Prostate gland (tissue), 2 donors: ENCODE measurements around the gene PTMA. TPM values are rescaled to one million over a fixed set of nuclear protein-coding genes. Genes with fewer than 3 reads are reported as not detected.

Experiments
- DNase-seq: peaks from one replicate; pipeline ENCODE4 v3.0.0-alpha.2; 2019; ENCODE audit warnings: low spot score
- H3K27ac ChIP-seq, 2 donors: fragments of 200-600 bp; sonication (generic); 2 replicates each; pipeline ENCODE4 v1.5.1; 2017 to 2019
- H3K27me3 ChIP-seq: fragments of 200-600 bp; sonication (generic); replicated peaks from 2 replicates; pipeline ENCODE4 v1.5.1; 2019; ENCODE audit not compliant: insufficient read depth
- H3K36me3 ChIP-seq, 2 donors: fragments of 200-600 bp; sonication (generic); 1 replicate in 1 of 2; 2 replicates in 1 of 2; pipeline versions ENCODE4 v1.5.1 to v1.8.1; 2017 to 2019
- H3K4me1 ChIP-seq: fragments of 200-600 bp; sonication (generic); replicated peaks from 2 replicates; pipeline ENCODE4 v1.5.1; 2019
- H3K4me3 ChIP-seq, 2 donors: fragments of 200-600 bp; sonication (generic); 2 replicates each; pipeline ENCODE4 v1.5.1; 2017 to 2019
- H3K9me3 ChIP-seq: fragments of 200-600 bp; sonication (generic); 2 replicates; pipeline ENCODE4 v1.5.1; 2017
- POLR2A ChIP-seq: fragments of 450-650 bp; IDR thresholded peaks from one replicate; pipeline ENCODE4 v1.6.1; 2016; ENCODE audit warnings: antibody characterized with exemption, mild to moderate bottlenecking
- POLR2AphosphoS5 ChIP-seq: sonication (generic); formaldehyde crosslinking; IDR thresholded peaks from one replicate; pipeline ENCODE4 v1.6.1; 2017; ENCODE audit warnings: antibody characterized with exemption
- WGBS: methylation state at CpG from one replicate; pipeline ENCODE4 v1.1.5; 2018; 5-methylcytosine and 5-hydroxymethylcytosine counted together
- intact Hi-C: fragments of 100-400 bp; cut with DNase I; formaldehyde crosslinking; loops from one replicate; pipeline ENCODE4 v1.14.2; 2022
- small RNA-seq, 2 donors: library from RNA; depleted of rRNA; stranded (forward); fragments of <200 nt; gene quantifications; one replicate each; pipeline ENCODE3, GENCODE V24; 2016
- total RNA-seq, 2 donors: library from RNA; depleted of rRNA; stranded (reverse); fragments of >200 nt; gene quantifications; one replicate each; pipeline ENCODE4 v1.1.0, GENCODE V29; 2016
- TF ChIP-seq, protein P1 (sequence below), 4 experiments: fragments of 200-600 bp in 2 of 4; fragments of 450-650 bp in 2 of 4; sonication (generic) in 2 of 4; IDR thresholded peaks; 1 replicate in 3 of 4; 2 replicates in 1 of 4; pipeline ENCODE4 v1.5.1; 2016 to 2019; ENCODE audit warnings: antibody characterized with exemption in 4 of 4, mild to moderate bottlenecking in 2 of 4, moderate library complexity in 2 of 4

PTMA gene
- total RNA-seq, 2 donors from 2014 or later = 418 to 613 TPM

DNA sequence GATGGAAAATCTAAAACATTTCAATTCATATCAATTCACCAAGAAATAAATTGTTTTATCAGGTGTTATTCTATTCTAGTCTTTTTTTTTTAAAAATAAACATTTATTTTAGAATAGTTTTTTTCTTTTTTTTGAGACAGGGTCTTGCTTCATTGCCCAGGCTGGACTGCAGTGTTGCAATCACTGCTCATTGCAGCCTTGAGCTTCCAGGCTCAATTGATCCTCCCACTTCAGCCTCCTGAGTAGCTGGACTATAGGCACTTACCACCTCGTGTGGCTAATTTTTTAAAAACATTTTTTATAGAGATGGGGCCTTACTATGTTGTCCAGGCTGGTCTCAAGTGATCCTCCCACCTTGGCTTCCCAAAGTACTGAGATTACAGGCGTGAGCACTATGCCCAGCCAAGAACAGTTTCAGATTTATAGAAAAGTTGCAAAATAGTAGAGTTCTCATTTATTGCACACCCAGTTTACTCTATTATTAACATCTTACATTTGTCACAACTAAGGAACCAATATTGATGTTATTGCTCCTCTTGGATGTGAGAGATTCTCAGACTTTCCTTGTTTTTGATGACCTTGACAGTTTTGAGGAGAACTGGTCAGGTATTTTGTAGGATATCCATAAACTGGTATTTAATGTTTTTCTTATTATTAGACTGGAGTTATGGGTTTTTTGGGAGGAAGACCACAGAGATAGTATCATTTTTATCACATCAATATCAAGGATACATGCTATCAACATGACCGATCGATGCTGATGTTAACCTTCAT is 42.9 kb downstream of the PTMA start:
- intact Hi-C loops = no loop called here
- 86% methylated on average over 4 of the region's 4 CpGs for WGBS

DNA sequence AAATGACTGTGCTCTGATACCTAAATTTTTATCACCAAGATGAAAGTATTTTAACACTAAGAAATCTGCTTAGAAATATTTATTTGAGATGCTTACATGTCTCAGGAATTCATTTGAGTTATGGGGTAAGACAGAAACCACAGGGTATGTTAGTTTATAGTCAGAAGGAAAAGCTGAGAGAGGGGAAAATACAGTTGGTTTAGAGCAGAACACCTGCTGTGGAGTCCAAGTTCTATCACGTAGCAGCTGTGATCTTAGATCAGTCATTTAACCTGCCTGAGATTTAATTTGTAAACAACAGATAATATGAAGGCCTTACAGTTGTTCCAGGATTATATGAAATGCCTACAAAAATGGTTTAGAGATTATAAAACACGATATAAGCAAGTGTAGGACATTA is 43.7 kb downstream of the PTMA start:
- Histone ChIP-seq H3K27me3 (no peaks in the 10 kb centered on the region), H3K36me3 (no peaks in the 10 kb centered on the region), H3K4me3 (no peak overlapping the region), H3K9me3 (no peaks in the 10 kb centered on the region), H3K4me1 (no peaks in the 10 kb centered on the region), H3K27ac (no peak overlapping the region)
- DNase-seq = no peak
- WGBS = 75% methylated on average over 2 of the region's 2 CpGs
- intact Hi-C loops = no loop called here
- TF ChIP-seq POLR2AphosphoS5 (no peak), POLR2A (no peak)
- TF ChIP-seq, protein P1, sequence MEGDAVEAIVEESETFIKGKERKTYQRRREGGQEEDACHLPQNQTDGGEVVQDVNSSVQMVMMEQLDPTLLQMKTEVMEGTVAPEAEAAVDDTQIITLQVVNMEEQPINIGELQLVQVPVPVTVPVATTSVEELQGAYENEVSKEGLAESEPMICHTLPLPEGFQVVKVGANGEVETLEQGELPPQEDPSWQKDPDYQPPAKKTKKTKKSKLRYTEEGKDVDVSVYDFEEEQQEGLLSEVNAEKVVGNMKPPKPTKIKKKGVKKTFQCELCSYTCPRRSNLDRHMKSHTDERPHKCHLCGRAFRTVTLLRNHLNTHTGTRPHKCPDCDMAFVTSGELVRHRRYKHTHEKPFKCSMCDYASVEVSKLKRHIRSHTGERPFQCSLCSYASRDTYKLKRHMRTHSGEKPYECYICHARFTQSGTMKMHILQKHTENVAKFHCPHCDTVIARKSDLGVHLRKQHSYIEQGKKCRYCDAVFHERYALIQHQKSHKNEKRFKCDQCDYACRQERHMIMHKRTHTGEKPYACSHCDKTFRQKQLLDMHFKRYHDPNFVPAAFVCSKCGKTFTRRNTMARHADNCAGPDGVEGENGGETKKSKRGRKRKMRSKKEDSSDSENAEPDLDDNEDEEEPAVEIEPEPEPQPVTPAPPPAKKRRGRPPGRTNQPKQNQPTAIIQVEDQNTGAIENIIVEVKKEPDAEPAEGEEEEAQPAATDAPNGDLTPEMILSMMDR (IDR thresholded peaks at IDR 0.05) = no peak

More for the DNA sequence above, 42.9 kb downstream of the PTMA start:
- no peaks in the 10 kb centered on the region for H3K4me1 ChIP-seq
- H3K9me3 ChIP-seq = no peaks in the 10 kb centered on the region
- no peak overlapping the region for H3K27ac ChIP-seq
- H3K27me3 ChIP-seq = no peaks in the 10 kb centered on the region
- no peak overlapping the region for H3K4me3 ChIP-seq
- no peaks in the 10 kb centered on the region for H3K36me3 ChIP-seq
- TF ChIP-seq POLR2A (no peak), POLR2AphosphoS5 (no peak)
- TF ChIP-seq, protein P1 (IDR thresholded peaks at IDR 0.05) = no peak
- DNase-seq = no peak

DNA sequence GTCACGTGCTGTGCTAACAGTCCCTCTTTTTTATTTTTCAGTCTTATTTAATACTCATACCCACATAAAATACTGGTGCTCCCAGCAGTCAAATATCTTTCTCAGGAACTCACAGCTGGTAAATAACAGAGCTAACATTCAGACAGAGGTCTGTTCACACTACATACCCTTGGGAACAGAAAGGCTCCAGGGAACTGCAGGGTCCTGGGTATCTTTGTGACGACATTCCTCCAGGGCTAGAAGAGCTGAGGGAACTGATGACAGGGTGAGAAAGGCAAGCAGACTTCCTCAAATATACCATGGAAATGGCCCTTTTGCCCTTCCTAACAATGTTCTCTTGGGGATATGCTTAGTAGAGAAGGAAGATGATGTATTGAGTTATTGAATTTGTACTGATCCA is 53.4 kb downstream of the PTMA start:
- no peak for DNase-seq
- intact Hi-C loops = no loop called here
- H3K27ac ChIP-seq = no peak overlapping the region
- WGBS = 91% methylated on average over 2 of the region's 2 CpGs
- no peak overlapping the region for H3K4me3 ChIP-seq
- no peaks in the 10 kb centered on the region for H3K4me1 ChIP-seq
- TF ChIP-seq POLR2AphosphoS5 (no peak), POLR2A (no peak)
- TF ChIP-seq, protein P1 (IDR thresholded peaks at IDR 0.05) = no peak
- no peaks in the 10 kb centered on the region for H3K36me3 ChIP-seq
- H3K27me3 ChIP-seq = no peaks in the 10 kb centered on the region
- no peaks in the 10 kb centered on the region for H3K9me3 ChIP-seq

Small RNAs within 50 kb of the gene (small RNA-seq; reads per million reads assigned to genes)
- gene RF00015 = 0 reads per million in 2 donors

Other genes with a start within 250 kb of the PTMA start
- 100 to 1,000 TPM in 1 of 2 donors, 10 to 100 TPM in 1; 92.0 to 160 TPM for gene NCL, start 244.0 kb upstream of the PTMA start, total RNA-seq
- gene NMUR1, start 178.1 kb upstream of the PTMA start, total RNA-seq = 1 to 10 TPM; 1.1 to 4.3 TPM
- gene TEX44, start 115.7 kb upstream of the PTMA start, total RNA-seq = 10 to 100 TPM in 1 of 2 donors, not detected in 1; 10.6 TPM
- 10 to 100 TPM; 17.3 to 31.8 TPM for gene PDE6D, start 72.8 kb downstream of the PTMA start, total RNA-seq
- 10 to 100 TPM; 20.4 to 42.7 TPM for gene COPS7B, start 77.9 kb downstream of the PTMA start, total RNA-seq
- 1 to 10 TPM; 3.2 to 6.4 TPM for gene NPPC, start 217.9 kb downstream of the PTMA start, total RNA-seq